D721Med (cell line): ENCODE results near the gene LEPR.
"Not testable (repeated sequence)": the region's sequence is repeated elsewhere in the genome, so short reads cannot be mapped to it uniquely, and the experiment has no call there.

Experiments used
- DNase-seq: peaks from one replicate; pipeline ENCODE4 v3.0.0; 2011; ENCODE audit warnings: low spot score; ENCODE audit not compliant: insufficient read length
- FAIRE-seq: peaks from 2 replicates; lab custom pipeline; 2011; peaks lifted over from hg19 to GRCh38; lab: Jason Lieb, UNC
- TF ChIP-seq, protein P1 (sequence below): IDR thresholded peaks from 2 replicates; pipeline ENCODE4 v1.5.1; 2012; ENCODE audit warnings: mild to moderate bottlenecking, control low read depth; ENCODE audit not compliant: insufficient read depth; ENCODE audit errors: missing control alignments

Gene LEPR

DNA sequence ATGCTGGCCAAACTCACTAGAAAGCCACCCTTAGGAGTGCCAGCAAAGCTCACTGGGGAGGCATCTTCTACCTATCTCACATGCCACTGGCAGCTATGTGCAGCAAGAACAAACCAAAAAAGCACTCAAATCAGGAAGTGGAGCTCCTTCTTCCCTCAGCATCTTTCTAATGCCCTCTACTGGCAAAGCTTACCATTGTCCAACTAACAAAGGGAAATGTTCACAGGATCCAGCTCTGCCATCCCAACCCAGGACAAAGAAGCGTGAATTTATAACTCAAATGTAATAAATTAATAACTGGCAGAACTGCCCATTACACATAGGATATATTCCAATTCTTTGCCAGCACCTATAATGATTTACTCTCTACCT, 38.9 kb downstream of the LEPR start:
- no peak for DNase-seq
- no peak for FAIRE-seq
- TF ChIP-seq, protein P1, sequence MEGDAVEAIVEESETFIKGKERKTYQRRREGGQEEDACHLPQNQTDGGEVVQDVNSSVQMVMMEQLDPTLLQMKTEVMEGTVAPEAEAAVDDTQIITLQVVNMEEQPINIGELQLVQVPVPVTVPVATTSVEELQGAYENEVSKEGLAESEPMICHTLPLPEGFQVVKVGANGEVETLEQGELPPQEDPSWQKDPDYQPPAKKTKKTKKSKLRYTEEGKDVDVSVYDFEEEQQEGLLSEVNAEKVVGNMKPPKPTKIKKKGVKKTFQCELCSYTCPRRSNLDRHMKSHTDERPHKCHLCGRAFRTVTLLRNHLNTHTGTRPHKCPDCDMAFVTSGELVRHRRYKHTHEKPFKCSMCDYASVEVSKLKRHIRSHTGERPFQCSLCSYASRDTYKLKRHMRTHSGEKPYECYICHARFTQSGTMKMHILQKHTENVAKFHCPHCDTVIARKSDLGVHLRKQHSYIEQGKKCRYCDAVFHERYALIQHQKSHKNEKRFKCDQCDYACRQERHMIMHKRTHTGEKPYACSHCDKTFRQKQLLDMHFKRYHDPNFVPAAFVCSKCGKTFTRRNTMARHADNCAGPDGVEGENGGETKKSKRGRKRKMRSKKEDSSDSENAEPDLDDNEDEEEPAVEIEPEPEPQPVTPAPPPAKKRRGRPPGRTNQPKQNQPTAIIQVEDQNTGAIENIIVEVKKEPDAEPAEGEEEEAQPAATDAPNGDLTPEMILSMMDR, result peak; percentile 47

DNA sequence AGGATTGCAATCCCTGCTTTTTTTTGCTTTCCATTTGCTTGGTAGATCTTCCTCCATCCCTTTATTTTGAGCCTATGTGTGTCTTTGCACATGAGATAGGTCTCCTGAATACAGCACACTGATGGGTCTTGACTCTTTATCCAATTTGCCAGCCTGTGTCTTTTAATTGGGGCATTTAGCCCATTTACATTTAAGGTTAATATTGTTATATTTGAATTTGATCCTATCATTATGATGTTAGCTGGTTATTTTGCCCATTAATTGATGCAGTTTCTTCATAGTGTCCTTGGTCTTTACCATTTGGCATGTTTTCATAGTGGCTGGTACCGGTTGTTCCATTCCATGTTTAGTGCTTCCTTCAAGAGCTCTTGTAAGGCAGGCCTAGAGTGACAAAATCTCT, 45.4 kb downstream of the LEPR start:
- FAIRE-seq, result not testable (repeated sequence)

DNA sequence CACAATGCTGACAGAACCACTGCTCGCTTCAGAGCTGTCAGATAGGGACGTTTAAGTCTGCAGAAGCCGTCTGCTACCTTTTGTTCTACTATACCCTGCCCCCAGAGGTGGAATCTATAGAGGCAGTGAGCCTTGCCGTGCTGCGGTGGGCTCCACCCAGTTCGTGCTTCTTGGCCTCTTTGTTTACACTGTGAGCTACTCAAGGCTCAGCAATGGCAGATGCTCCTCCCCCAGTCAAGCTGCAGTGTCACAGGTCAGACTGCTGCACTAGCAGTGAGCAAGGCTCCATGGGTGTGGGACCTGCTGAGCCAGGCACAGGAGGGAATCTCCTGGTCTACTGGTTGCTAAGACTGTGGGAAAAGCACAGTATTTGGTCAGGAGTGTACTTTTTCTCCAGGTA, 47.1 kb downstream of the LEPR start:
- TF ChIP-seq, protein P1, result no peak
- FAIRE-seq (no peak), DNase-seq (no peak)

More for the DNA sequence above, 45.4 kb downstream of the LEPR start:
- DNase-seq, result not testable (repeated sequence)

DNA sequence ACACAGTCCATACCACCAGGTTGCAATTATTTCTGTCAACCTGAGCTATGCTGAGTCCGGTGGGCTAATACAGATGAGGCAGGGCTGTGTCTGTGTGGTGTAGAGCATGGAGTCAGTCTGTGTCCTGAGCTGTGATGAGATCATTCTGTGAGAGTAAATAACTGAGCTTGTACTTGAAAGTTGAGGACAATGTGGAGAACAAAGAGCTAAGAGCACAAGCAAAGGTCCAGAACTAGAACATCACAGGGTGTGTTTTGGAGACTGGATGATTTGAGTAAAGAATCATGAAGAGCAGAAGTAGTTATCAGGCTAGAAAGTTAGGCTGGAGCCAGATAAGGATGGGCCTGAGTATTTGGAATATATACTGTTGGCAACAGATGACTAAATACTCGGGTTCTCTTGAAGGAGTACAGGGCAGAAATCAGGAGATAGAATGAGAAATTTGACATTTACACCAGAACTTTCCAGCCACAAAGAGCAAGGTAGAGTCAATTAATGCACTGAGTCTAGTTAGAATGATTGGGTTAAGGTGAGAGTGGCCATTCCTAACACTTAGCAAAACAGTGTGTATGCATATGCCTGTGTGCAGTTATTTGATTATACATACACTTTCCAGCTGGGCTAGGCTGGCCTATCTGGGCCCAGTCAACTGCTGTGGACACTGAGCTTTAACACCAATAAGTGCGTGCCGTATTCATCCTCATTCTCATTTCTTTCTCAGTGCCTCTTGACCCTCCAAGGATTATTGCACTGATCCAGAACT, 48.8 kb downstream of the LEPR start:
- TF ChIP-seq, protein P1, result no peak
- no peak for FAIRE-seq
- DNase-seq, result no peak

DNA sequence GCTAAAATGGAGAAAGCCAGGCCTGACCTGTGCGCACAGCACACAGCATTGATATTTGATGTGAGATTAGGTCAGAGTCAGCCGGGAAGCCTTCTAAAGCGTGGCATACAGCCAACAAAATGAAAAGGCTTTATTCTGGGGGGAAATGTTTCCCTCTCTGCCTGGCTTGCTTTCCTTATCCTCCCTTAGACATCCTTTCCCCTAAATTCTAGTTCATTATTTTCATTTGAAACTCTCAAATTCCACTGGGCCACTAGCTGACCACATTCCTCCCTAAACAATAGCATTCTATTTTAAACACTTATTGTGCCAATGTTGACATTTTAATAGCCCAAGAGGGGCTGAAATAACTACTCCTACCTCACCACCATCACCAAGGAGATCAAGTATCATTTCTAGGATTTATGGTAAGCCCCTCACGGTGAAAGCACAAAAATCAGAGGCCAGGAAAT, 49.4 kb downstream of the LEPR start:
- DNase-seq (no peak), FAIRE-seq (no peak)
- TF ChIP-seq, protein P1, result no peak
